HG03175 (cell line): Measurements from ENCODE around the gene NFAT5.
"Not testable (repeated sequence)": the region's sequence is repeated elsewhere in the genome, so short reads cannot be mapped to it uniquely, and the experiment has no call there.

Source experiments
- ATAC-seq: cut with Tn5 transposase; IDR thresholded peaks from one replicate; pipeline ENCODE4 v1.9.1; 2021; ENCODE audit warnings: mild to moderate bottlenecking, moderate library complexity; ENCODE audit not compliant: unreplicated experiment

The NFAT5 gene, protein sequence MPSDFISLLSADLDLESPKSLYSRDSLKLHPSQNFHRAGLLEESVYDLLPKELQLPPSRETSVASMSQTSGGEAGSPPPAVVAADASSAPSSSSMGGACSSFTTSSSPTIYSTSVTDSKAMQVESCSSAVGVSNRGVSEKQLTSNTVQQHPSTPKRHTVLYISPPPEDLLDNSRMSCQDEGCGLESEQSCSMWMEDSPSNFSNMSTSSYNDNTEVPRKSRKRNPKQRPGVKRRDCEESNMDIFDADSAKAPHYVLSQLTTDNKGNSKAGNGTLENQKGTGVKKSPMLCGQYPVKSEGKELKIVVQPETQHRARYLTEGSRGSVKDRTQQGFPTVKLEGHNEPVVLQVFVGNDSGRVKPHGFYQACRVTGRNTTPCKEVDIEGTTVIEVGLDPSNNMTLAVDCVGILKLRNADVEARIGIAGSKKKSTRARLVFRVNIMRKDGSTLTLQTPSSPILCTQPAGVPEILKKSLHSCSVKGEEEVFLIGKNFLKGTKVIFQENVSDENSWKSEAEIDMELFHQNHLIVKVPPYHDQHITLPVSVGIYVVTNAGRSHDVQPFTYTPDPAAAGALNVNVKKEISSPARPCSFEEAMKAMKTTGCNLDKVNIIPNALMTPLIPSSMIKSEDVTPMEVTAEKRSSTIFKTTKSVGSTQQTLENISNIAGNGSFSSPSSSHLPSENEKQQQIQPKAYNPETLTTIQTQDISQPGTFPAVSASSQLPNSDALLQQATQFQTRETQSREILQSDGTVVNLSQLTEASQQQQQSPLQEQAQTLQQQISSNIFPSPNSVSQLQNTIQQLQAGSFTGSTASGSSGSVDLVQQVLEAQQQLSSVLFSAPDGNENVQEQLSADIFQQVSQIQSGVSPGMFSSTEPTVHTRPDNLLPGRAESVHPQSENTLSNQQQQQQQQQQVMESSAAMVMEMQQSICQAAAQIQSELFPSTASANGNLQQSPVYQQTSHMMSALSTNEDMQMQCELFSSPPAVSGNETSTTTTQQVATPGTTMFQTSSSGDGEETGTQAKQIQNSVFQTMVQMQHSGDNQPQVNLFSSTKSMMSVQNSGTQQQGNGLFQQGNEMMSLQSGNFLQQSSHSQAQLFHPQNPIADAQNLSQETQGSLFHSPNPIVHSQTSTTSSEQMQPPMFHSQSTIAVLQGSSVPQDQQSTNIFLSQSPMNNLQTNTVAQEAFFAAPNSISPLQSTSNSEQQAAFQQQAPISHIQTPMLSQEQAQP (N-terminal part only)

DNA sequence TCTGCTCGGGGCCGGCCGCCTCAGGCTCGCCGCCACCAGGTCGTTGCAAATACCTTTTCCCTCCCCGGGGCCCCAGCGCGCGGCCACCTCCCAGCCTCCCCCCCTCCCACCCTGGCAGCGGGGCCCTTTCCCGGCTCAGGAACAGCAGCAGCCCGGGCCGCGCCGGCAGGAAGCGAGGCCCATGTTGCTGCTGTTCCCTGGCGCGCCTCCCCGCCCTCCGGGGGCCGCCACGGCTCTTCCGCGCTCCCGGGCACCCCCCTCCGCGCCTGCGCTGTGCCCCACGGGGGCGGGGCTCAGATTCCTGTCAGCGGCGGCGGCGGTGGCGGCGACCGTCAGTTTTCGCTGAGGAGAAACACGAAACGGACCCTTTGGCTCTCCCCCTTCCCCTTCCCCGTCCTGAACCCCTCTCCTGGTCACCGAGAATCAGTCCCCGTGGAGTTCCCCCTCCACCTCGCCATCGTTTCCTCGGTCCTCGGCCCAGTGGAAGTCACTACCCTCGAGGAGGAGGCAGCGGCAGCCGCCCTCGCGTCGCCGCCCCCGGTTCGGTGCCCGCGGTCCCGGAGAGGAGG is at the start of gene NFAT5:
NFAT5 (plus strand) TSS at position 296 of the 569 bp plus-strand sequence. CDS start 336 bp downstream, outside the sequence.
- peak; percentile 50 for ATAC-seq

DNA sequence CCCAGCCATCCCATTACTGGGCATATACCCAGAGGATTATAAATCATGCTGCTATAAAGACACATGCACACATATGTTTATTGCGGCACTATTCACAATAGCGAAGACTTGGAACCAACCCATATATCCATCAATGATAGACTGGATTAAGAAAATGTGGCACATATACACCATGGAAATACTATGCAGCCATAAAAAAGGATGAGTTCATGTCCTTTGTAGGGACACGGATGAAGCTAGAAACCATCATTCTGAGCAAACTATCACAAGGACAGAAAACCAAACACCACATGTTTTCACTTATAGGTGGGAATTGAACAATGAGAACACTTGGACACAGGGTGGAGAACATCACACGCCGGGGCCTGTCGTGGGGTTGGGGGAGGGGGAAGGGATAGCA is 47.9 kb upstream of the NFAT5 start:
- not testable (repeated sequence) for ATAC-seq

DNA sequence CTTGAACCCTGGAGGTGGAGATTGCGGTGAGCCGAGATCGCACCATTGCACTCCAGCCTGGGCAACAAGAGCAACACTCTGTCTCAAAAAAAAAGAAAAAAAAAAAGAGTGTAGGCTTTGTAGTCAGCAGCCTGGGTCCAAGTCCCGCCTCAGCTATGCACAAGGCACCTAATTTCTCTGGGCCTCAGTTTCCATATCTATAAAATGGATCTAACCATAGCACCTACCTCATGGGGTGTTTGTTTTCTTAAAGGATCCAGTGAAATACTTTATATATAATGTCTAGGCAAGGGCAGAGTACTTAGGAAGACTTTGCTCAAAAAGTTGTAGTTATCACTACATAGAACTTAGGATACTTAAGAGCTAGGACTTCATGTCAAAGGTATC is 45.4 kb upstream of the NFAT5 start:
- ATAC-seq, result no peak

- peak; percentile 55 for ATAC-seq
These were observed 44.8 kb upstream of the NFAT5 start for GRCh38 chr16:69520800-69521602.

GRCh38 chr16:69522041-69522578 is 43.7 kb upstream of the NFAT5 start:
- no peak for ATAC-seq

- ATAC-seq, result no peak
These were observed 42.9 kb upstream of the NFAT5 start for GRCh38 chr16:69522732-69523404.

DNA sequence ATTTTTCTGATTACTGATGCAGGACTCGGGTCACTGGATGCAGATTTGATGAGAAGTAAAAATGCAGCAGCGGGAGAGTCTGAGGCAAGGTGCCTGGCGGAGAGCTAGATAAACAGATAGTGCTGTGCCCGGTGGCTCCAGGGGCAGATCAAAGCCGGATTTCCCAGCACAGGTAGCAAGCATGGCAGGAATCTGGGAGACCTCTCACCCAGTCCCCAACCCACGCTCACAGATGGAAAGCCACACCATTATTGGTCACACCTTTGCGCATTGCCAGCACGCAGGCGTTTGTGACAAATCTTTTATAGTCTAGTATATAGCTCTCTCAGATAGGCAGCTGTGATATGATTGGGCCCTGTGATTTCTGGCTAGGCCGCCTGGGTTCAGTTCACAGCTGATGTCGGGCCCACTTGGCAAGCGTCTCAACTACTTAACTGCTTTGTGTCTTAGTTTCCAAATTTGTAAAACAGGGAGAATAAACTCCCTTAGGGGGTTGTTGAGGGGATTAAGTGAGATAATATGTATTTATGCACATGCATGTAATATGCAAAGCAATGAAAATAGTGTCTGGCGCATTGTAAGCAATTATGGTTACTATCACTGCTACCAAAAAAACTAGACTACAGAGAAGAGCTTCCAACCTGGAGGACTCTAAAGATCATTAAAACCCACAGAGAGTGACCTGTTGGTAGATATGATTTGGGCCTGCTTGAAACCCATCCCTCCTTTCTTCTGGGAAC is 42.0 kb upstream of the NFAT5 start:
- ATAC-seq, result no peak

DNA sequence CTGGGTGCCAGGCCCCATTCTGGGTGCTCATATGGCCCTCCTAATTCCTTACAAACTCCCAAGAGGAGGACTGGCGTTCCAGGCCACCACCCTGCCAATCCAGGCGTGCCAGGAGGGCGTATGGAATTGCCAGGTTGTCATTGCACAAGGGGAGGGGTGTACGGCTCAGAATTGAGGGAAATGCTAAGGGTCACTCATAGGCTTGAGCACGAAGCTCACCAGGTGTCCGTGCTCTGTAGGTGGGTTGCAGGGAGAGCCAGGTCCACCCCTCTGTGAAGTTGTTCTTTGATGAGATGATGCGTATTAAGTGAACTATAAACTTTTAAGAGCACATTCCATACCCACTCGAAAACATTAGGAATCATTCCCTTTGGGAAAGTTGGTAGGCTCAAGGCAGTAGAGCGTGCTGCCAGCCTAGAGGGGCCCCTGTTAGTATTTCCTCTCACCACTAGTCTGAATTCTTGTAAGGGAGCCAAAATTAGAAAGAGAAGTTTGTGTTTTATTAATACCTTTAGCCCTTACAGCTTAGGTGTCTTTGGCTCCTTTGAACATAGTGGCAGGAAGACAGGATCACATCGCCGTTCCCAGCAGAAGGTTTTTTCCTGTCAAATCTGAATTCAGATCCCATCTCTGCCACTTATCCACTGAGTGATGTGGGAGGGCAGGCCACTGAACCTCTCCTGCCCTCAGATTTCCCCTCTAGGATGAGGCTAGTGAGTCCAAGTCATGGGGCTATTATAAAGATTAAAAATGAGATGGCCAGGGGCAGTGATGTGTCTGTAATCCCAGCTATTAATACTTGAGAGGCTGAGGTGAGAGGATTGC is 38.7 kb upstream of the NFAT5 start:
- ATAC-seq, result no peak

DNA sequence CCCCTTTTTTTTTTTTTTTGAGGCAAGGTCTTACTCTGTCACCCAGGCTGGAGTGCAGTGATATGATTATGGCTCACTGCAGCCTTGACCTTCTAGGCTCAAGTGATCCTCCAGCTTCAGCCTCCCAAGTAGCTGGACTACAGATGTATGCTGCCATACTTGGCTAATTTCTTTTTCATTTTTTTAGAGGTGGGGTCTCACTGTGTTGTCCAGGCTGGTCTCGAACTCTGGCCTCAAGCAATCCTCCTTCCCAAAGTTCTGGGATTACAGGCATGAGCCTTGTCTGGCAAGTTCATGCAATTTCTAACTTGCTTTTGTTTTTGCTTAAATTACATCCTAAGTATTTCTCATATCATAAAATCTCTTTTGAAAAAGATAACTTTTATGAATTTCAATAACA is 33.8 kb upstream of the NFAT5 start:
- ATAC-seq, result no peak

DNA sequence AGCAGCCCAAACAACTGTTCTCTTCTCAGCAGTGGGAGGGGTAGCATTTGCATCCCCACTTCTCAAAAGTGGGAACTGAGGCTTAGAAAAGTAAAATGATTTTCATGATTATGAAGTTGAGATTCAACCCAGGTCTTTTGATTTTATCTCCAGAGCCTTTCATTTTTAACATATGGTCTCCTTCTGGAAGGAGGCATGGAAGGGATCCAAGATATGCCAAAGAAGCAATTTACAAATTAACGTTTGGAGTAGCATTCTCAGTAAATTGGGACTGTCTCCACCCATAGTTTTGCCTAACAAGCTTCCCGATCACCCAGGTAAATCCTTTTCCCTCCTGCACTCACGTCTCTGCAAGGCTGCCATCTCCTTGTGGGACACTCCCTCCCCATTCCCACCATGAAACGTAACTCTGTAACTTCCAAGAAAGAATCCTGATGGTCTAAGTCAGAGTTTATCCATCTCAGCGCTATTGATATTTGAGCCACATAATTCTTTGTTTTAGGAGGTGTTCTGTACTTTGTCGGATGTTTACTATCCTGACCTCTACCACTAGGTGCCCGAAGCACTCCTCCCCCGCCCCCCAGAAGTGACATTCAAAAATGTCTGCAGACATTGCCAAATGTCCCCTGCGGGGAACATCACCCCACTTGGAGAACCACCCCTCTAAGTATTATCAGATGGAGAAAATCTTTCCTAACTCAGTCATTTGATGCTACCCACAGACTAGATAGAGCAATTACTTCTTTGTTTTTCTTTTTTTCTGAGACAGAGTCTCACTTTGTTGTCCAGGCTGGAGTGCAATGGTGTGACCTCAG is 32.9 kb upstream of the NFAT5 start:
- ATAC-seq, result no peak

DNA sequence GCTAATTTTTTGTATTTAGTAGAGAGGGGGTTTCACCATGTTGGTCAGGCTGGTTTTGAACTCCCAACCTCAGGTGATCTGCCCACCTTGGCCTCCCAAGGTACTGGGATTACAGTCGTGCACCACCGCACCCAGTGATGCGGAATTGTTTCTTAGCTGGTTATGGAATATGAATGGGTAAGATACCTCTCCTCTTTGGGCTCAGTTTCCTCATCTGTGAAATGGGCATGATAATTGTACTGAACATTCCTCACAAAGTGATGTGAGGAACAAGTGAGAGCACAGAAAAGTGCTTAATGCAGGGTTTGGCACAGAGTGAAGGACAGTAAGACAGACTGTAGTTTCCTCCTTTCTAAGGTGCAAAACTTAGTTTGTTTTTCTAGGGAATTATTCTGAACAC is 31.0 kb upstream of the NFAT5 start:
- ATAC-seq, result no peak

DNA sequence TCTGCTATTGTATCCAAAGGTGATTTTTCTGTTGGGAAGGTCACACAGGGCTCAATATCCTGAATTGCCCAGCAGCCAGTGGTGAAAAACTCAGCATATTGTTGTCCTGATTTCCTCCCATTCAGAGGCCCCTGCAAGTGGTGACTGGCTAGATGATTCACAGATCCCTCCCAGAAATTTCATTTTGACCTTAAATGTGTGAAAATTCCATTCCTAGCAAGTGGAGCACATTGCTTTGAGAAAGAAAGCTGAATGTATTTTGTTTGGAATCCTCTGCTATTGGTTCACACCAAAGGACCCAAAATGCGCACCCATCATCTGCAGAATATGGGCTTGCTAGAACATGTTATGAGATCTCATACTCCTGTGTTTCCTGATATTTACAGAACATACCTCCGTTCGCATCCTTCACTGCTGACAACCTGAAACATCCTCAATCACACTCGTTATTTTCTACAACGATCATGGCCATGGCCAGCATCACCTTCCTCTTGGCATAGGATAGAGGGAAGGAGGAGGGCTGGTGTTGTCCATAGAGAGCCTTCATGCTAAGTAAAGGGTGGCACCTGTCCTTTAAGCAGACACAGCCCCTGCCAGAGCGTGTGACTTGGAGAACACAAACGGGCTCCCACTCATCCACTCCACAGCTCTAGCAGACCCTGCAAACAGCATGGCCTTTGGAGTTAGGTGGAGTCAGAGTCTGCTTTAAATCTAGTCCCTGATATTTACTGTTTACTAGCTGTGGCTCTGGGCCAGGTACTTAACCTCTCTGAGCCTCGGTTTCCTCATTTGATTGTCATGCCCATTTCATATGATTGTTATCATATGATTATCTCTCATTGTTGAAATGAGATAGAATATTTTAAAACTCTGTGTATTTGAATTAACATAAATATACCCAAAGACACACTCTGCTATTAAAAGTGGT is 30.4 kb upstream of the NFAT5 start:
- no peak for ATAC-seq

DNA sequence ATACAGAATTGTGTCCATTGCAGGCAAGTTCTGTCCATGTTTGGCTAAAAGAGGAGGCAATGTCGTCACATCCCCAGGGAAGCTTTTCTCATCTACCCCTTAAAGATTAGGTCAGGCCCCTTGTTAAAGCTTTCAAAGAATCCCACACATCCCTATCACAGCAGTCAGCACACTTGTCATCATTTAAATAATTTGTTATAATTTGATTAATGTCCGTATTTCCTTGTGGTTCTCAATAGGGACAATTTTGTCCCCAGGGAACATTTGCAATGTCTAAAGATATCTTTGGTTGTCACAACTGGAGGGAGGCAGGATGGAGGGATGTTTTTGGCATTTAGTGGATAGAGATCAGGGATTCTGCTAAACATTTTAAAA is 28.1 kb upstream of the NFAT5 start:
- ATAC-seq, result no peak

DNA sequence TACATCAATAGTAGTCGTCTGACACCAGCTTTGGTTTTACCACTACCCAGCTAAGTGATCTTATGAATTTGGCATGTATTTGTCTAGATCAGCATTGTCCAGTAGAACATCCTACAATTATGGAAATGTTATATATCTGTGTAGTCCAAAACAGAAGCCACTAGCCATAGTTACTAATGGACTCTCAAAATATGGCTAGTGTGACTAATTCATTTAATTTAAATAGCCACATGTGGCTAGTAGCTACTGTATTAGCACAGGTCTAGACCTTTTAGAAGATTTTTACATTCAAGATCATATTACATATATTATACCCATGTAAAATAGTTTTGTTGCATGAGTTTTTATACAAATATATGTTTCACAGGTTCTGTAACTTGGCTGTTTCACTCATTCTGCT is 27.0 kb upstream of the NFAT5 start:
- ATAC-seq, result no peak

DNA sequence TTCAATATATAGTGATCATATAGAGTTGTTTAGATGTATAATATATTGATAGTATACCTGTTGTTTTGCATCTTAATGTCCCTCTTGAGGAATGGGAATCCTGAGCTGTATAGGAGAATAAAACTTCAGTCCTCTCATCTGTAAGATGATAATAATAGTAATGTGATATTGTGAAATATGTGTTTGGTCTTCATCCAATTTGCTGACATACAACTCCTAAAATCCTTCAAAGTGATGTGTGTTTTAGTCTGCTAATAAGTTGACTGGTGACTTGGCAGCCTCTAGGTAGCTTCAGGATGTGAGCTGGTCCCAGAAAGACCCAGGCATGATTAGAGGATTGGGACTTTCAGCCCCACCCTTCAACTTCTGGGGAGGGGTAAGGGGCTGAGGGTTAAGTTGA is 22.8 kb upstream of the NFAT5 start:
- no peak for ATAC-seq

- no peak for ATAC-seq
These were observed 21.7 kb upstream of the NFAT5 start for GRCh38 chr16:69544088-69544487.
